ENCODE measurements around the gene IRS1. TPM values are rescaled to one million over a fixed set of nuclear protein-coding genes. Genes with fewer than 3 reads are reported as not detected.

IRS1 gene
- total RNA-seq, 4 donors from 2014 or later, result 17.4 to 39.0 (median 25.3) TPM

DNA sequence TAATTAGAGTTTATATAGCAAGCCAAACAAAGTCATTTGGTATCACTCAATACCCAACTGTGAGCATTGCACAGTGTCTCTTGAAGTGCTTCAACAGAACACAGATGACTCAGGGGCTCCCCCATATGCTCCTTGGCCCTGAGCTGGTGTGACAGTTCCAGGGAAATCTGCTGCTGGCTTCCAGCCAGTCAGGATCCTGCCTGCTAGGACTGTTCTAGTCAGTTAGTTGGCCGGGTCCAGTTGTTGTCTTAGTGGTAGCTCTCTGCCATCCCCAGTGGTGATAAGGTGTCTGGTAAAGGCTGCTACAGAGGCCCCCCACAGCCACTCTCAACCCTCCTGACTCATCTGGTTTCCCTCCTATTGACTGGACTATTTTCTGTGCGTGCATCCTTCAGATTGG is 100.3 kb downstream of the IRS1 start:
- Histone ChIP-seq H3K27ac (peak overlapping the region in 1 of 4 donors; percentile 34), H3K36me3 (no peaks in the 10 kb centered on the region), H3K27me3 (no peaks in the 10 kb centered on the region), H3K9me3 (no peaks in the 10 kb centered on the region), H3K4me3 (no peak overlapping the region), H3K4me1 (peaks cover 0 to 17% (median 0%) of the 10 kb centered on the region in 3 donors)
- 50 to 80% methylated on average over 1 to 2 of the region's 2 CpGs for WGBS, 2 donors (ENCODE audit: low coverage in 1 of 2)
- ATAC-seq, result peak; percentile 65
- TF ChIP-seq EP300 (IDR thresholded peaks at IDR 0.05), result no peak
- TF ChIP-seq, protein P1, sequence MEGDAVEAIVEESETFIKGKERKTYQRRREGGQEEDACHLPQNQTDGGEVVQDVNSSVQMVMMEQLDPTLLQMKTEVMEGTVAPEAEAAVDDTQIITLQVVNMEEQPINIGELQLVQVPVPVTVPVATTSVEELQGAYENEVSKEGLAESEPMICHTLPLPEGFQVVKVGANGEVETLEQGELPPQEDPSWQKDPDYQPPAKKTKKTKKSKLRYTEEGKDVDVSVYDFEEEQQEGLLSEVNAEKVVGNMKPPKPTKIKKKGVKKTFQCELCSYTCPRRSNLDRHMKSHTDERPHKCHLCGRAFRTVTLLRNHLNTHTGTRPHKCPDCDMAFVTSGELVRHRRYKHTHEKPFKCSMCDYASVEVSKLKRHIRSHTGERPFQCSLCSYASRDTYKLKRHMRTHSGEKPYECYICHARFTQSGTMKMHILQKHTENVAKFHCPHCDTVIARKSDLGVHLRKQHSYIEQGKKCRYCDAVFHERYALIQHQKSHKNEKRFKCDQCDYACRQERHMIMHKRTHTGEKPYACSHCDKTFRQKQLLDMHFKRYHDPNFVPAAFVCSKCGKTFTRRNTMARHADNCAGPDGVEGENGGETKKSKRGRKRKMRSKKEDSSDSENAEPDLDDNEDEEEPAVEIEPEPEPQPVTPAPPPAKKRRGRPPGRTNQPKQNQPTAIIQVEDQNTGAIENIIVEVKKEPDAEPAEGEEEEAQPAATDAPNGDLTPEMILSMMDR (IDR thresholded peaks at IDR 0.05), result peak in 2 of 4 experiments; percentile 15 to 33
- peak; percentile 8 for TF ChIP-seq POLR2AphosphoS5 (IDR thresholded peaks at IDR 0.05)

DNA sequence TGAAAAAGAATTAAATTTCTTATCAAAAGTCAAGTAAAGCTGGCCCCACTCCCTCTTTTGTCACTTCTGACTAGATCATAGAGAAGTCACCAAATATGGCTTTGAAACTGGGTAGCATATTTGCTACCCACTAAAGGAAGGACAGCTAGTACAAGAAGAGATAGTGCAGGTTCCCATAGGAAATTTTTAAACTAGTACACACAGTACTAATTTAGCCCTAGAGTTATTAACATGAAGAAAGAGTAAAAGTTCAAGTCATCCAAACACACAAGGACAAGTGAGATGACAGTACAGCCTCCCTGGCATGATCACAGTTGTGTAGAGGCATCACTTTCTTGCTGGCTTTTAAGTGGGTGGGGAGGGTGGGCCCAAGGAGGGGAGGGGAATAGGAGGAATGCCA is 100.9 kb downstream of the IRS1 start:
- ATAC-seq, result no peak
- H3K4me1 ChIP-seq, result peaks cover 0 to 19% (median 0%) of the 10 kb centered on the region in 3 donors
- H3K4me3 ChIP-seq, result no peak overlapping the region
- TF ChIP-seq EP300 (IDR thresholded peaks at IDR 0.05) (no peak), POLR2AphosphoS5 (IDR thresholded peaks at IDR 0.05) (no peak), POLR2A (IDR thresholded peaks at IDR 0.05) (no peak)
- TF ChIP-seq, protein P1 (IDR thresholded peaks at IDR 0.05), result no peak
- H3K27me3 ChIP-seq, result no peaks in the 10 kb centered on the region
- no peaks in the 10 kb centered on the region for H3K9me3 ChIP-seq
- H3K27ac ChIP-seq, result peak overlapping the region in 1 of 4 donors; percentile 34
- H3K36me3 ChIP-seq, result no peaks in the 10 kb centered on the region

DNA sequence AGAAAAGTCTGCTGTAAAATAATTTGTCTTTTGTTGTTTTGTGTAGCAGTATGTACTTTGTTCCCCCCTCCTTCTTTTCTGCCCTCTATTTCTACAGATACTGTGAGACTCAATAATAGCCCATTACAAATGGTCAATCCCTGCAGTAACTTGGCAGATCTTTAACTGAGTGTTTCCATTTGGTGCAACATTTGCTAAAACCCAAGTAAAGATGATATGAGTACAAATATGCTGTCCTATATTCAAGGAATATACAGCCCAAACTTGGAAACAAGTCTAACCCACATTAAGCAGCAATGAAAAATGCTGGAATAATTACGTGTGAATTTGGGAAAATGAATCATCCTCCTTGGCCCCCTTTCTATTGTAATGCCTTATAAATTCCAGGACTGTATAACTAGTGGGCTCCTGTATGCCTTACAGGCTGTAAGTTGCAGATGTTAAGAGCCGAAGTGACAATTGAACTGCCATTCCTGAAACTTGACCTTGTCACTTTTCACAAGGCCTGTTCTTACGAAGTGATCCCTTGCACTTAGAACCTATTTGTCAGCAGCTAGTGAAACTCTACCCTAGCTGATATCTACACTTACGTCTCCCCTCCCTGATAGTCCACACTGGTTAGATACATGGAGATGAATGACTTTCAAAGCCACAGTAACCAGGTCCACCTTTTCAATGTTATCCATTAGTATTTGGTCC is 104.9 kb downstream of the IRS1 start:
- H3K27me3 ChIP-seq, result no peaks in the 10 kb centered on the region
- WGBS, 2 donors (ENCODE audit: low coverage in 1 of 2), result 48 to 79% methylated on average over 2 to 4 of the region's 4 CpGs

DNA sequence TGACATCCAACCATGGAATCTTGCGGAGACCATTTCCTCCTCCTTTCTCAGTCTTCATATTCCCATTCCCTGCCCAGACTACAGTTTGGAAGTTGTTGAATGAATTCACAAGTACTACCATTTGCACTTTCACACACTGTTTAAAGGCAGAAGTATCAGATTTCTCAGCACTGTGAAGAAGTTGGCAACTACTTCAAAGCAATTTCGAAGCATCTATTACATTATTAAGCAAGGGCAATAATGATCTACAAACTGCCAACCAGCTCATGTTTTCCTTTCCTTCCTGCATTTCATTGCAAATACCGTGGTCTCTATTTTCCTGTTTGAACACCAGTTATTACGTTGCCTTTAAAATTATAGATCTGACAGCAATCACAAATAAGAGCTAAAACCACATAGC is 105.5 kb downstream of the IRS1 start:
- no peak for TF ChIP-seq POLR2A (IDR thresholded peaks at IDR 0.05)
- TF ChIP-seq POLR2AphosphoS5 (IDR thresholded peaks at IDR 0.05), result no peak
- TF ChIP-seq, protein P1 (IDR thresholded peaks at IDR 0.05), result no peak
- TF ChIP-seq EP300 (IDR thresholded peaks at IDR 0.05), result no peak
- Histone ChIP-seq H3K27me3 (no peaks in the 10 kb centered on the region), H3K27ac (no peak overlapping the region), H3K36me3 (no peaks in the 10 kb centered on the region), H3K9me3 (no peaks in the 10 kb centered on the region), H3K4me1 (peaks cover 0 to 34% (median 2%) of the 10 kb centered on the region in 3 donors), H3K4me3 (no peak overlapping the region)
- 52 to 55% methylated on average over 4 of the region's 4 CpGs for whole genome bisulfite sequencing, 2 donors (ENCODE audit: low coverage in 1 of 2)
- no peak for ATAC-seq

More for the DNA sequence above, 104.9 kb downstream of the IRS1 start:
- Histone ChIP-seq H3K27ac (no peak overlapping the region), H3K36me3 (no peaks in the 10 kb centered on the region), H3K4me1 (peaks cover 0 to 37% (median 2%) of the 10 kb centered on the region in 3 donors), H3K4me3 (no peak overlapping the region), H3K9me3 (no peaks in the 10 kb centered on the region)
- TF ChIP-seq POLR2AphosphoS5 (IDR thresholded peaks at IDR 0.05), result no peak
- no peak for TF ChIP-seq POLR2A (IDR thresholded peaks at IDR 0.05)
- TF ChIP-seq EP300 (IDR thresholded peaks at IDR 0.05), result no peak
- TF ChIP-seq, protein P1 (IDR thresholded peaks at IDR 0.05), result no peak
- ATAC-seq, result no peak

DNA sequence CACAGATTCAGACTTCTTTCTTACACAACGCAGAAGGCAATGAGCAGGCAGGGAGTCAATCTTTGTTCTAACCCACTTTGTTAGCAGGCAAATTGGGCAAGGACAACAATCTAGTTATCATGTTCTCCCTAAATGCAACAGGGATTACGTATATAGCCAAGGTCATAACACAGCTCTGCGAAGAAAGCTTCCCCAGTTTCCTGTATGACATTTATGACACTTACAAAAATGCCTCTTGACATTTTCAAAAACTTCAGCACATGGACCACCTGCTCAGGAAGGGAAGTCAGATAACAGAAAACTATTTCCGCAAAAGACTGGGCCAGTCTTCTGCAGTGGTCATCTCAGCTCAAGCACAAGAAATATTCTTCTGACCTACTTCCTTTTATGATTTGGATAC is 106.1 kb downstream of the IRS1 start:
- Histone ChIP-seq H3K36me3 (no peaks in the 10 kb centered on the region), H3K27me3 (no peaks in the 10 kb centered on the region), H3K27ac (no peak overlapping the region), H3K4me3 (no peak overlapping the region), H3K4me1 (peaks cover 0 to 28% (median 2%) of the 10 kb centered on the region in 3 donors), H3K9me3 (no peaks in the 10 kb centered on the region)
- no peak for ATAC-seq
- 49 to 96% methylated on average over 3 to 4 of the region's 4 CpGs for WGBS, 2 donors (ENCODE audit: low coverage in 1 of 2)
- TF ChIP-seq, protein P1 (IDR thresholded peaks at IDR 0.05), result no peak
- no peak for TF ChIP-seq POLR2AphosphoS5 (IDR thresholded peaks at IDR 0.05)
- TF ChIP-seq POLR2A (IDR thresholded peaks at IDR 0.05), result no peak
- no peak for TF ChIP-seq EP300 (IDR thresholded peaks at IDR 0.05)
